ENCODE results near the gene CEACAM3. TPM values are rescaled to one million over a fixed set of nuclear protein-coding genes. Genes with fewer than 3 reads are reported as not detected.

CEACAM3 gene
- total RNA-seq, 1 experiment from 2014 or later = not detected

DNA sequence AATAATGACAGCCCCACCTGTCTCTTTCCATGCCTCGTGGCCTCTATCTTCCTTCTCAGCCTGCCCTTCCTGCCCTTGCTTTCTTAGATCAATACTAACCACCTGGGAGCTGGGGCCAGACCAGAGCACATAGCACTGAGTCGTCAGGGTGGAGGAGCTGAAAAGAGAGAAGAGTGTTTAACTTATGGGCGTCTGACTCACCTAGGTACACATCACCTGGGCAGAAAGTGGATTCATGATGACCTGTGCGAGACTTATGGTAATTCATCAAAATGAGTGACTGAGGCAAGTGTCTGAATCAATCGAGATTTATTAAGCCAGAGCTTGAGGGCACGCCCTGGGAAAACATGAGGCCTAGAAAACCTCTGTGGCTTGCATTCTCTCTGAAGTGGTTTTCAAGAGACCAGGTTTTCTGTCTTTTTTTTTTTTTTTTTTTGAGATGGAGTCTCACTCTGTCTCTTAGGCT lies 21.8 kb upstream of the CEACAM3 start:
- H3K36me3 Mint-ChIP-seq (ENCODE audit: insufficient read depth, unreplicated experiment) = no peaks in the 10 kb centered on the region
- H3K27me3 Mint-ChIP-seq (ENCODE audit: insufficient read depth, unreplicated experiment) = peaks cover 48% of the 10 kb centered on the region
- no peak overlapping the region for H3K27ac Mint-ChIP-seq (ENCODE audit: low read depth, unreplicated experiment)
- POLR2A ChIA-PET = interaction anchor here (0.6 kb wide), 2 partner anchors 164 to 445 kb away, joined by 3 read pairs; no protein-coding TSS in a partner anchor
- peak; percentile 85 for DNase-seq (ENCODE audit: unreplicated experiment)
- TF ChIP-seq, protein P1, sequence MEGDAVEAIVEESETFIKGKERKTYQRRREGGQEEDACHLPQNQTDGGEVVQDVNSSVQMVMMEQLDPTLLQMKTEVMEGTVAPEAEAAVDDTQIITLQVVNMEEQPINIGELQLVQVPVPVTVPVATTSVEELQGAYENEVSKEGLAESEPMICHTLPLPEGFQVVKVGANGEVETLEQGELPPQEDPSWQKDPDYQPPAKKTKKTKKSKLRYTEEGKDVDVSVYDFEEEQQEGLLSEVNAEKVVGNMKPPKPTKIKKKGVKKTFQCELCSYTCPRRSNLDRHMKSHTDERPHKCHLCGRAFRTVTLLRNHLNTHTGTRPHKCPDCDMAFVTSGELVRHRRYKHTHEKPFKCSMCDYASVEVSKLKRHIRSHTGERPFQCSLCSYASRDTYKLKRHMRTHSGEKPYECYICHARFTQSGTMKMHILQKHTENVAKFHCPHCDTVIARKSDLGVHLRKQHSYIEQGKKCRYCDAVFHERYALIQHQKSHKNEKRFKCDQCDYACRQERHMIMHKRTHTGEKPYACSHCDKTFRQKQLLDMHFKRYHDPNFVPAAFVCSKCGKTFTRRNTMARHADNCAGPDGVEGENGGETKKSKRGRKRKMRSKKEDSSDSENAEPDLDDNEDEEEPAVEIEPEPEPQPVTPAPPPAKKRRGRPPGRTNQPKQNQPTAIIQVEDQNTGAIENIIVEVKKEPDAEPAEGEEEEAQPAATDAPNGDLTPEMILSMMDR (IDR thresholded peaks at IDR 0.05; ENCODE audit: unreplicated experiment) = no peak
- peaks cover 7% of the 10 kb centered on the region for H3K4me1 Mint-ChIP-seq (ENCODE audit: insufficient read depth, unreplicated experiment)
- no peaks in the 10 kb centered on the region for H3K9me3 Mint-ChIP-seq (ENCODE audit: unreplicated experiment)
- H3K4me3 Mint-ChIP-seq (ENCODE audit: unreplicated experiment) = no peak overlapping the region
- CTCF ChIA-PET = interaction anchor here (1.1 to 3.2 kb wide), 3 partner anchors 19 to 21 kb away, joined by 3 to 18 read pairs (median 6); no protein-coding TSS in a partner anchor
- BruUV-seq (replicated peaks) = no TSS peak
- intact Hi-C loops (cut with micrococcal nuclease) = no loop called here

GRCh38 chr19:41776700-41777099 lies 19.7 kb upstream of the CEACAM3 start:
- peaks cover 7% of the 10 kb centered on the region for H3K4me1 Mint-ChIP-seq (ENCODE audit: insufficient read depth, unreplicated experiment)
- BruUV-seq (replicated peaks) = no TSS peak

DNA sequence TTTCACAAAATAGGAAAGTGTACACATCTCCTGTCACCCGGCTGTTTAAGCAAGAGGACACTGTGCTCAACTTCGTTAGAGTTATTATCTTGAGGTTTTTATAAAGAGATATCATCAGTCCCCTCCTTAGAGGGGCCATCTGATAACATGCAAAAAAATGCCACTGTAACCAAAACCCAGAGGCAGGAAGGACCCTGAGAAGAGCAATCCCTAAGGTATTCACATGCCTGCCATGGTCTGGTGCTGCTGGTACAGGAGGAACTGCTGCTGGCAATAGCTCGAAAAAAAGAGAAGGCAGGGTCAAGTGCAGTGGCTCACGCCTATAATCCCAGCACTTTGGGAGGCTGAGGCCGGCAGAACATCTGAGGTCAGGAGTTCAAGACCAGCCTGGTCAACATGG lies 12.8 kb upstream of the CEACAM3 start:
- H3K27me3 Mint-ChIP-seq (ENCODE audit: insufficient read depth, unreplicated experiment) = peaks cover 81% of the 10 kb centered on the region
- peaks cover 5% of the 10 kb centered on the region for H3K4me1 Mint-ChIP-seq (ENCODE audit: insufficient read depth, unreplicated experiment)
- H3K9me3 Mint-ChIP-seq (ENCODE audit: unreplicated experiment) = no peaks in the 10 kb centered on the region
- intact Hi-C loops (cut with micrococcal nuclease) = loop anchor here (2.0 kb wide), 1 partner anchor 77 kb away; no protein-coding TSS in a partner anchor
- DNase-seq (ENCODE audit: unreplicated experiment) = no peak
- no TSS peak for BruUV-seq (replicated peaks)
- no peak overlapping the region for H3K4me3 Mint-ChIP-seq (ENCODE audit: unreplicated experiment)
- CTCF ChIA-PET = interaction anchor here (0.5 to 4.1 kb wide), 9 partner anchors 9 to 186 kb away, joined by 3 to 35 read pairs (median 7); partner anchors contain the start of gene CEACAM3
- H3K27ac Mint-ChIP-seq (ENCODE audit: low read depth, unreplicated experiment) = no peak overlapping the region
- H3K36me3 Mint-ChIP-seq (ENCODE audit: insufficient read depth, unreplicated experiment) = no peaks in the 10 kb centered on the region
- TF ChIP-seq, protein P1 (IDR thresholded peaks at IDR 0.05; ENCODE audit: unreplicated experiment) = no peak
- POLR2A ChIA-PET = no interaction called here

More at GRCh38 chr19:41776700-41777099, 19.7 kb upstream of the CEACAM3 start:
- TF ChIP-seq, protein P1 (IDR thresholded peaks at IDR 0.05; ENCODE audit: unreplicated experiment) = no peak
- Mint-ChIP-seq H3K27ac (ENCODE audit: low read depth, unreplicated experiment) (no peak overlapping the region), H3K4me3 (ENCODE audit: unreplicated experiment) (no peak overlapping the region), H3K27me3 (ENCODE audit: insufficient read depth, unreplicated experiment) (peaks cover 60% of the 10 kb centered on the region), H3K36me3 (ENCODE audit: insufficient read depth, unreplicated experiment) (no peaks in the 10 kb centered on the region), H3K9me3 (ENCODE audit: unreplicated experiment) (no peaks in the 10 kb centered on the region)
- ChIA-PET POLR2A (interaction anchor here (1.1 kb wide), 1 partner anchor 16 kb away, joined by 4 read pairs; no protein-coding TSS in a partner anchor), CTCF (interaction anchor here (1.4 to 3.2 kb wide), 3 partner anchors 9 to 23 kb away, joined by 7 to 18 read pairs (median 10); no protein-coding TSS in a partner anchor)
- DNase-seq (ENCODE audit: unreplicated experiment) = no peak
- intact Hi-C loops (cut with micrococcal nuclease) = no loop called here

DNA sequence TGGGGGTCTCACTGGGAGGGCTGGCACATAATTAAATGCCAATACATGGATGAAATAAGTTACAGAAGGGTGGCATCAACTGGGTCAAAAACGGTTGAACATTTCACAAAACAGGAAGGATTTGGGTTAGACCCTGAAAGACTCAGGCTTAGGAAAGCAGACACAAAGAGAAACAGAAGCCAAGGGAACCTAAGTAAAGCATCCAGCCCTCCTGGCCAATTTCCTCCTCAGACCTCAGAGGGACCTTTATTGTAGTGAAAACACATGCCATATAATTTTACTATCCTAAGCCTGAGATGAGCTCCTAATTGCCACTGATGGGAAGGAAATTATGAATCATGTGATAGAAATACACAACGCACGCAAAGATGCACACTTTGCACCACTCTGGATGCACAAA lies 12.1 kb upstream of the CEACAM3 start:
- CTCF ChIA-PET = interaction anchor here (0.7 to 4.1 kb wide), 16 partner anchors 8 to 196 kb away, joined by 3 to 35 read pairs (median 5); partner anchors contain the start of gene CEACAM3
- POLR2A ChIA-PET = no interaction called here
- no TSS peak for BruUV-seq (replicated peaks)
- peaks cover 87% of the 10 kb centered on the region for H3K27me3 Mint-ChIP-seq (ENCODE audit: insufficient read depth, unreplicated experiment)
- no peak overlapping the region for H3K4me3 Mint-ChIP-seq (ENCODE audit: unreplicated experiment)
- peaks cover 5% of the 10 kb centered on the region for H3K4me1 Mint-ChIP-seq (ENCODE audit: insufficient read depth, unreplicated experiment)
- no peak for DNase-seq (ENCODE audit: unreplicated experiment)
- H3K9me3 Mint-ChIP-seq (ENCODE audit: unreplicated experiment) = no peaks in the 10 kb centered on the region
- intact Hi-C loops (cut with micrococcal nuclease) = loop anchor here (2.0 kb wide), 1 partner anchor 78 kb away; no protein-coding TSS in a partner anchor
- H3K27ac Mint-ChIP-seq (ENCODE audit: low read depth, unreplicated experiment) = no peak overlapping the region
- TF ChIP-seq, protein P1 (IDR thresholded peaks at IDR 0.05; ENCODE audit: unreplicated experiment) = no peak
- no peaks in the 10 kb centered on the region for H3K36me3 Mint-ChIP-seq (ENCODE audit: insufficient read depth, unreplicated experiment)
